GM18517 (cell line): ENCODE results near the gene ELP2.
"Not testable (repeated sequence)": the region's sequence is repeated elsewhere in the genome, so short reads cannot be mapped to it uniquely, and the experiment has no call there.

Experiments
- ATAC-seq: cut with Tn5 transposase; IDR thresholded peaks from one replicate; pipeline ENCODE4 v1.9.1; 2021; ENCODE audit warnings: mild to moderate bottlenecking, moderate library complexity; ENCODE audit not compliant: unreplicated experiment

Gene ELP2

DNA sequence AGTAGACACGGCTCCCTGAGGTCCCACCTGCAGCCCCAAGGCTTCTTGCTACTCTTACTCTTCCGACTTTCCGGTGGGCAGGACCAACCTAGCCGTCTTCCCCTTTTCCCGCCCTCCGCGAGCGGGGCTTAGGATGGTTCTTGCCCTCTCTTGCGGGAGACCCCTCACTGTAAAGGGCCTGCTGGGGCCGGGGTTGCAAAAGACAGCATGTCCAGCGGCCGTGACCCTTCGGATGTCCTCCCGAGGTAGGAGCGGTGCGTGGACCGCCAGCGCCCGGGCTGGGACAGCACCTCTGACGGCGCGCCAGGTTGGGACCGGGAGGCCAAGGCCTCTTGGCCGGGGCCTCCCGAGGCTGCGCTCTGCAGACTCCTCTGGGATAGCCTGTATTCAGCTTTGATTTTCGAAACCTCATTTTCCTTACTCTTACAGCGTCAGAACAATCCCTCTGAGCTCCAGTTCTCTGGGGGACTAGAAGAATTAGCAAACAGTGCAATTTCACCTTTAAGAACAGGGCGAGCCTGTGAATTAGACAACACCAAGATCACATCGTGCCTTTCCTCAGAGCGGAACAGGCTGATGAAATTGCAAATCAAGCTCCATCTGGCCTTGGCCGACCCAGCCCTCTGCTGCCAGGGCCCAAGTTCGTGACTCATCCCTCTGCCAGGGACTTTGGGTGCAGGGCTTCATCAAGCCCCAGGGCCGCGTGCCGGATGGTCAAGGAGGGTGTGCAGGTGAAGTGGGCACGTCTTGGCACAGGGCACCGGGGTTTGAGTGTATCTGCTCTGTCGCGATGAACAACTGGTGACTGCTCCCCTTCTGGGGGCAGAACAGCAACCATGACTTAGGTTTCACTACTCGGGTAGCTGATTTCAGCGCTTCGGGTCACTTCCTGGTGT lies 58.4 kb downstream of the ELP2 start:
- ATAC-seq = no peak

DNA sequence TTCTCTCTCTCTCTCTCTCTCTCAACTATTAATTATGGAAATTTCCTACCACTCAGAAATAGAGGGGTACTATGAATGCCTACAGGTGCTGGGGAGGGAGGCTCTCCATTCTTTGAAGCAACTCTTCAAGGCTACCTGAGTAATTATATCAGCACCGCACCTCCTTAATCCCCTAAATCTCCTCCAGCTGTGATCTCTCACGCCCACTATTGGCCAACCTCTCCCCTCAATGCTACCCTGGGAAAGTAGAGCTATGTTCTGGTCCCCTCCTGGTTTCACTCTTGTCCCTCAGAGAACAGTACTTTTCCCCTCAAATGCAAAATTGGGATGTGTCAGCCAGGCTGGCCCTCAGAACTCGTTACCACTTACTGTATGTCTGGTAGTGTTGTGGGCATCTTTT lies 59.2 kb downstream of the ELP2 start:
- no peak for ATAC-seq

DNA sequence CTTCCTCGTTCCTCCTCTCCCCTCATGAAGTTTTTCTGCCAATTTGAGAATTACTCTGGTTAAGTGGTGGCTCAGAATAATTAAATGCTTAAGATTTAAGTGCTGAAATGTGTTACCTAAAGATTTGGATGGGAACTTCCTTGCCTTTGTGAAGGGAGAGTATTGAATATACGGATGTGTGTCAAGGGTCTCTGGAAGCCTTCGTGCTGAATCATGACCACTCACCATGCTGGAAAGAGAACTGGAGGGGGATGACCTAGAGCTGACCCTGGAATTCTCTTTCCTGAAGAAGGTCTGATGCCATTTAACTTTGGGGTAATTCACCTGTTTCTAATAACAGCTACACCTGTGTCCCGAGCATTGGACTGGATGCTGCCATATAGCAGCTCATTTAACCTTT lies 59.8 kb downstream of the ELP2 start:
- no peak for ATAC-seq

DNA sequence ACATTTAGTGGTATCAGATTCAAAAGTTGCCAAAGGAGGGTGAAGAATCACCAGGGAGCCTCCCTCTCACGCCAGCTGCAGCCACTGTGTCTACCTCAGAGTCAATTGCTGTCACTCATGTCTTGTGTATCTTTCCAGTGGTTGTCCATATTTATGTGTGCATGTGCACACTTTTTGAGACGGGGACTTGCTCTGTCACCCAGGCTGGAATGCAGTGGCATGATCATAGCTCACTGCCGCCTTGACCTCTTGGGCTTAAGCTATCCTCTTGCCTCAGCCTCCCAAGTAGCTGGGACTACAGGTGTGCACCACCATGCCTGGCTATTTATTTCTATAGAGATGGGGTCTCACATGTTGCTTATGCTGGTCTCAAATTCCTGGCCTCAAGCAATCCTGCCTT lies 61.6 kb downstream of the ELP2 start:
- ATAC-seq = no peak

GRCh38 chr18:36191711-36192110 lies 62.0 kb downstream of the ELP2 start:
- ATAC-seq = no peak

DNA sequence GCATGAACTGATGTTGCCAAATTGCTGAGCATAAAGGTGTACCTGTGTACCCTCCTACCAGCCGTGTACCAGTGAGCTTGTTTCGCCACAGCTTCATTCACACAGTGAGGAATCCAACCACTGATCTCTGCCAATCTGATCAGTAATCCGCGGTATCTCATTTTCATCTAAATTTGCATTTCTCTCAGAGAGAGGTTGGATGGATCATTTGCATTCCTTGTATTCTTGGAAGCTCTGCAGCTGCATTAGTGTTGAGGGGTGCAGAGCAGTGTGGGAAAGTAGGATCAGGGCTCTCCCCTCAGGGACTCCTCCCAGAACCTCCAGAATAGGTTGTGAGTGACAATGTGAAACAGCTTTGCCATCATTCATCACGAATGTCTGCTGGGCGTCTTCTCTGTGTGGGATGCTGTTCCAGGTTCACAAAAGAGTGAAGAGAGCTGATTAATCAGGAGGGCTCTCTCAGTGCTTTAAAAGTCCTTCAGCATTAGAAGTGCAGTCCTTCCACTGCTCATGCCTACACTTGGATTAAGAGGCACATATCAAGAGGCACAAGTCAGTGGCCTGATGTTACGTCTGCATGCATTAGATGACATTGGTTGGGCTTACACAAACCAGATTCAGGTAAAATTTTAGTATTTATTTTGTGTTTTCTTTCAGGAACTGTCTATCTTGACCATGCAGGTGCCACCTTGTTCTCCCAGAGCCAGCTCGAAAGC lies 65.1 kb downstream of the ELP2 start:
- ATAC-seq = no peak

DNA sequence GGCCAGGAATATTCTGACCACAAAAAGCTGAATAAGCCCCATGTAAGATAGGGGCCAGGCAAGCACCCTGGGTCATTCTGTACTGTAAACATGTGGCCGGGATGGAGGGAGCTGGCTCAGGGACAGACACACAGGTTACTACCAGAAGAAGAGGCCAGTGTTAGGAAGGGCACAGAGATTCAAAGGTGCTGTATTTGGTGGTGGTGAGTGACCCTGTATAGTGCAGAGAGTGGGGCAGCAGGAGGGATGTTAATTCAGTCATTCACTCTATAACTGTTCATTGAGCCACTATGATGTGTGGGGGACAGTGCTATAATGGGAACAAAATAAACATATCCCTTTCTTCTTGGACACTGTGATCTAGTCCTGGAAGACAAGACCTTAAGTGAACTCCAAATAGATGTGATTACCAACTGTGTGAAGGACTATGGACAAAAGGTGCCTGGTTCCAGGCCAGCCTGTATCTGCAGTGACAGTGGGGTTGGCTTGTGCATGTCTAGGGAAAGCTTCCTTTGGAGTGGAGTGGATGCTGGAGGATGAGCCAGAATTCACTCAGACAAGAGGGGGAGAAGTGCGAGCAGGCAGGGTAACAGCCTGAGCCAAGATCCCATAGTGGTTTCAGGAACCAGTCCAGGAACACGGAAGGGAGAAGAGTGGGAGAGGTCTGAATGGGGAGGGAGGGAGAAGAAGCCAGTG lies 65.9 kb downstream of the ELP2 start:
- no peak for ATAC-seq

DNA sequence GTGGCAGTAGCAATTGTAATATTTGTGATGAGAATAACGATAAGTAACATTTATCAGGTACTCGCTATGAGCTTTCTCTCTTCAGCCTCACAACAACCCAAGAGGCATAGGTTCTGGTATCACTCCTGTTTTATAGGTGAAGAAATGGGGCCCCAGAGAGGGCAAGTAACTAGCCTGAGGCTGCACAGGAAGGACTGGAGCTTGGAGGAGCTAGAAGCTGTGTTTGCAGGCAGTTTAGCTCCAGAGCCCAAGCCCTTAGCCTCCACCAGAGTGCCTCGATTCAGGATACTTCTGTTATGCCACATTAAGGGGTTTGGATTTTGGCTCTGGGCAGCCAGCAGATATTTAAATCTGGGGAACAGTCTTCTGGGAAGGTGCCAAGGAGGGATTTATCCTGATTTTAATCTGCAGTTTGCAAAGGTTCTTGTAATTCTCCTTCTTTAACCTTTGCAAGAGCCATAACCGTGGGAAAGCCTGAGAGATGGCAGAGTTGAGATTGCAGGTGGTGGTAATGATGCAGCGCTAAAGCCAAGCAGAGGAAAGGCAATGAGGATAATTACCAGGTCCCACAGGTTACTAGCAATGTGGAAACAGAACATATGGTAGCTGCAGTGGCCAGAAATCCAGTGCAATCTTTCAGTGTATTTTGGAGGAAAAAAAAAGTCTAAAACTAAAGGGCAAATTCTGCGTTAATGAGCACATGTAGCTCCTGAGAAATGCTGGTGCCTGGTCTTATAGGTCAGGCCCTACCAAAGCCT lies 66.7 kb downstream of the ELP2 start:
- no peak for ATAC-seq

GRCh38 chr18:36197511-36198166 lies 67.9 kb downstream of the ELP2 start:
- ATAC-seq = no peak

- no peak for ATAC-seq
Measured at GRCh38 chr18:36199691-36200295, 70.1 kb downstream of the ELP2 start.

- no peak for ATAC-seq
Measured at GRCh38 chr18:36200354-36200771, 70.7 kb downstream of the ELP2 start.

GRCh38 chr18:36201765-36202164 lies 72.1 kb downstream of the ELP2 start:
- ATAC-seq = no peak

DNA sequence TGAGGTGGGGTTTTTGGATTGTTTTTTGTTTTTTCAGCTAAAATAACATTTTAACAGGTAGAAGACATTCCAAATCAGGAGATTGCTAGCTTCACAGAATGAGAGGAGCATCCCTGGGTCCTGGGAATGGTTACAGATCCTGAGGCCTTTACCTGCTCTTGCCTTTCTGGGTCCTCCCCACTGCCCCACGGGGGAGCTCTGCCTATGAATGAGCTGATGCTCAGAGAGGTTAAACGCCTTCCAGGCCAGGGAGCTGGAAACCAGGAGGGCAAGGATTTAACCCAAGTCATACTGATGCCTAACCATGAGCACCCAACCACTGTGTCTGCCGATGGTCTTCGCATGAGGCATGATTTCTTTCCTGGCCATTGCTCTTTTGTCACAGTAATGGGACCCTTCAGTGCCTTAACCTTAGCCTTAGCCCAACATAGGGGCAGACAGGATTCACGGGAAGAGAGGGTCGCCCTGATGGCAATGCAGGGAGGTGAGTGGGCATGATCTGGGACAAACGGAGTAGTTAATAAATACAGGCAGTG lies 73.7 kb downstream of the ELP2 start:
- ATAC-seq = no peak

GRCh38 chr18:36205166-36205565 lies 75.5 kb downstream of the ELP2 start:
- ATAC-seq = no peak

GRCh38 chr18:36207303-36207702 lies 77.6 kb downstream of the ELP2 start:
- ATAC-seq = no peak

DNA sequence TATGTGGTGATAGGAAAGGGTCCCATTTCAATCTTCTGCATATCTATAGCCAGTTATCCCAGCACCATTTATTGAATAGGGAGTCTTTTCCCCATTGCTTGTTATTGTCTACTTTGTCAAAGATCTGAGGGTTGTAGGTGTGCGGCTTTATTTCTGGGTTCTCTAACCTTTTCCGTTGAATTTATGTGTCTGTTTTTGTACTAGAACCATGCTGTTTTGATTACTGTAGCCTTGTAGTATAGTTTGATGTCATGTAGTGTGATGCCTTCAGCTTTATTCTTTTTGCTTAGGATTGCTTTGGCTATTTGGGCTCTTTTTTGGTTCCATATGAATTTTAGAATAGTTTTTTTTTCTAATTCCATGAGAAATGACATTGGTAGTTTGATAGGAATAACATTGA lies 78.3 kb downstream of the ELP2 start:
- ATAC-seq = not testable (repeated sequence)

DNA sequence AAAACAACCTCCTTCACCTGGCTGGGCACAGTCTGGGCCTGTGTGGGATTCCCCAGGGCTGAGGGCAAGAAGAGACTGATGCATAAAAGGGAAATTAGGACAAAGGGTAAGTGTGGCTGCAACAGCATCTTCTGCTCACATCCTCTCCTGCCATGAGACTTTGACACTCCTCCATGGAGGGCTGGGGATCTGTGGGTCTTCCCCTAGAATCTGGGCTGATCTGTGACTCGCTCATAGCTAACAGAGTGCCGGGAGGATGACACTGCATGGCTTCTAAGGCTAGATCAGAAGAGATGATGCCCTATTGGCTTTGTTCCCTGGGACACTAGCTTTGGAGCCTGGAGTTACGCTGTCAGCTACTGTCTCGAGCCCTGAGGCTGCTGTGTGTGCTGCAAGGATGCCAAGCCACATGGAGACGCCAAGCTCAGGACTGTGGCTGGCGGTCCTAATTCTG lies 81.9 kb downstream of the ELP2 start:
- ATAC-seq = no peak

DNA sequence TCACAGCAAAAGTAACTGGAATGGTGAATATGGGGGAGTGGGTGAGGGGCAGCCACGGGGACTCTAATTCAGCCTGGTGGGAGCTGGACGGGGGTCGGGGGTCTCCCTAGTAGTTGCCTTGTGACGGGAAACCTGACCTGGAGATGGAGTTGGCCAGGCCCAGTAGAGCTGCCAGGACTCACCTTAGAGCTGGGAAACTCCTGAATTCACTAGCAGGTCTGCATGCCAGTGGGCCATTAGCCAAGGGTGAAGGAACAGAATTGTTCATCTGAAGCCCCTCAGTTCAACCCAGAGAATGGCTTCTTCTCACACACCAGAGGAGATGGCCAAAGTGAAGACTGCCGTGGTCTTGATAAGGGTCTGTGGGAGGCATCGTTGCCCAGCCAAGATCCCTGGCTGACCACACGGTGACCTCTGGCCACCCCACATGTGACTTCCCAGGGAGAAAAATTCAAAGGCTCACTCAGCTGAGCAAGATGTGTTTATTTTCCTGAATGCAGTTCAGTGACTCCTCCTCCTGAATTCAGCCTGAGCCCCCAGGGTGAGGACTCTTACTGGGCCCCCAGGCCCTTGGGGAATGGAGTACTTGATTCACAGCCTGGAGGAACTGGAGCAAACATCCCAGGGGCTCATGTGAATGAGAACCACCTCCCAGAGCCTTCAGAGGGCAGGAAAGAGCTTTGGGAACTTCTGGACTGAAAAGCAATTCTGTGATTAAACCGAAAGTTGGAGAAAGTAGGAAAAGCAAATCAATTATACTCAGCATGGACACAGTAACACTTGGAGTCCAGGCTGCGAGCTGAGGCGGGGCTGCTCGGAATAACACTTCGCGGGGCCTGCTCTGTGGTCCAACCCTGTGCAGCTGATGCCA lies 82.8 kb downstream of the ELP2 start:
- ATAC-seq = no peak

DNA sequence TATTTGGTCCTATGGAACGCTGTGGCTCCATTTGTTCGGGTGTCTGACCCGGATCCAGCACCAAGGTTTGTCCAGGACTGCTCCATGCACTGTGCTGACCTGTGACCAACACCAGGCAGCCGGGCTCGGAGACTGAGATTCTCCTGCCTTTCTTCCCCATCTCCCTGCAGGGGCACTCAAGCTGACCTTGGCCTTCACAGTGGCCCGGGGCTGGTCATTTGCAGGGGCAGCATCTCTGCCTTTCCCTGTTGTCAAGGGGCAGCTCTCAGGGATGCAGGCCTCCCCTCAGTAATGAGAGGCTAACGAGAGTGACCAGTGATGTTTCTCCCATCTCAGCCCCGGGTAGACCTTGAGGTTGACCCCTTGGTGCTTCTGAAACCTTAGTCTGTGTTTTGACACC lies 85.1 kb downstream of the ELP2 start:
- ATAC-seq = no peak
